K562 (cell line): ENCODE results near the gene TLE4. TPM values are rescaled to one million over a fixed set of nuclear protein-coding genes. Genes with fewer than 3 reads are reported as not detected.

Source experiments
- ATAC-seq: fragments of 200-7000 bp; cut with Tn5 transposase; 3 replicates; pipeline ENCODE4 v1.9.1; 2020; ENCODE audit warnings: moderate library complexity
- BruUV-seq: library from RNA; stranded (reverse); fragments of 400-500 nt; replicated peaks from 2 replicates; lab custom pipeline; 2021; lab: Mats Ljungman, UMichigan
- CTCF ChIA-PET: fragments of 300-600 bp; formaldehyde crosslinking; extraction: SDS; loops from one replicate; lab custom pipeline; 2021; ENCODE audit warnings: low intra/inter-chr PET ratio; lab: Yijun Ruan, JAX
- POLR2A ChIA-PET: fragments of 300-600, 350-650 bp; sonication (Branson Sonifier 250); formaldehyde crosslinking; extraction: SDS; loops from one replicate; lab custom pipeline; 2021; ENCODE audit warnings: antibody characterized with exemption, inconsistent platforms; lab: Yijun Ruan, JAX
- DNase-seq, 4 experiments: peaks; one replicate each; pipeline versions ENCODE4 v3.0.0 to v3.0.0-alpha.2; 2011 to 2018; ENCODE audit warnings: low spot score in 3 of 4, mixed read lengths in 3 of 4; ENCODE audit errors: extremely low read depth in 1 of 4
- FAIRE-seq: peaks from 2 replicates; lab custom pipeline; 2011; peaks lifted over from hg19 to GRCh38; lab: Jason Lieb, UNC
- H2AFZ ChIP-seq: 2 replicates; pipeline ENCODE4 v1.6.0; 2011; ENCODE audit warnings: low read depth, low read length, control low read depth, inconsistent platforms
- H3K27ac ChIP-seq: fragments of 200-600 bp; 3 replicates; pipeline ENCODE4 v1.8.0; 2011; ENCODE audit warnings: low read depth, mild to moderate bottlenecking, control low read depth, inconsistent platforms, low read length, moderate library complexity, mixed read lengths; ENCODE audit errors: extremely low read depth
- H3K27me3 ChIP-seq, 2 experiments: fragments of 300-600 bp in 1 of 2; 2 replicates in 1 of 2; 3 replicates in 1 of 2; pipeline versions ENCODE4 v1.6.0 to v1.8.0; 2011; ENCODE audit warnings: inconsistent platforms in 2 of 2, low read length in 2 of 2, mild to moderate bottlenecking in 1 of 2, mixed read lengths in 1 of 2, moderate library complexity in 1 of 2; ENCODE audit not compliant: control insufficient read depth in 2 of 2, insufficient read depth in 2 of 2
- H3K36me3 ChIP-seq: fragments of 300-600 bp; 3 replicates; pipeline ENCODE4 v1.8.0; 2011; ENCODE audit warnings: mild to moderate bottlenecking, low read length, inconsistent platforms; ENCODE audit not compliant: control insufficient read depth, insufficient read depth
- H3K4me1 ChIP-seq, 2 experiments: fragments of 200-600 bp in 1 of 2; replicated peaks in 1 of 2; 2 replicates in 1 of 2; 3 replicates in 1 of 2; pipeline versions ENCODE4 v1.5.1 to v1.8.0; 2011; ENCODE audit warnings: inconsistent platforms in 2 of 2, low read length in 2 of 2, mild to moderate bottlenecking in 1 of 2, mixed read lengths in 1 of 2, moderate library complexity in 1 of 2; ENCODE audit not compliant: control insufficient read depth in 2 of 2, insufficient read depth in 2 of 2
- H3K4me2 ChIP-seq: 2 replicates; pipeline ENCODE4 v1.6.1; 2011; ENCODE audit warnings: low read length, control low read depth, inconsistent platforms, mixed read lengths; ENCODE audit not compliant: insufficient read depth
- H3K4me3 ChIP-seq: fragments of 200-600 bp; sonication (generic), shearing (Covaris generic); 2 replicates; pipeline ENCODE4 v1.5.1; 2016; ENCODE audit warnings: control low read depth, inconsistent platforms
- H3K79me2 ChIP-seq: fragments of 200-600 bp; 3 replicates; pipeline ENCODE4 v1.8.0; 2011; ENCODE audit warnings: low read length, inconsistent platforms; ENCODE audit not compliant: control insufficient read depth, insufficient read depth
- H3K9ac ChIP-seq, 2 experiments: 2 replicates each; pipeline versions ENCODE4 v1.6.0 to v1.6.1; 2011; ENCODE audit warnings: low read depth in 2 of 2, low read length in 2 of 2, control low read depth in 1 of 2, inconsistent platforms in 1 of 2, mild to moderate bottlenecking in 1 of 2, mixed read lengths in 1 of 2; ENCODE audit not compliant: insufficient read depth in 1 of 2
- H3K9me1 ChIP-seq: one replicate; pipeline ENCODE4 v1.6.0; 2011; ENCODE audit warnings: inconsistent platforms, mild to moderate bottlenecking, low read length, moderate library complexity; ENCODE audit not compliant: control insufficient read depth, insufficient read depth
- H3K9me3 ChIP-seq: replicated peaks from 2 replicates; pipeline ENCODE4 v1.5.1; 2011; ENCODE audit warnings: low read depth, low read length, inconsistent platforms; ENCODE audit not compliant: control insufficient read depth, insufficient read depth
- H4K20me1 ChIP-seq: replicated peaks from 2 replicates; pipeline ENCODE4 v1.6.1; 2011; ENCODE audit warnings: low read length, inconsistent platforms, mixed read lengths; ENCODE audit not compliant: control insufficient read depth, insufficient read depth
- BRF1 ChIP-seq: IDR thresholded peaks from 3 replicates; pipeline ENCODE4 v1.6.1; 2011; ENCODE audit warnings: borderline replicate concordance, mild to moderate bottlenecking; ENCODE audit not compliant: insufficient read length; ENCODE audit errors: extremely low read depth
- KDM5B ChIP-seq: fragments of 200-600 bp; sonication (generic); IDR thresholded peaks from 2 replicates; pipeline ENCODE4 v1.6.1; 2012; ENCODE audit warnings: low read depth, mild to moderate bottlenecking, moderate library complexity, low read length, control low read depth, inconsistent platforms; ENCODE audit not compliant: insufficient replicate concordance
- NONO ChIP-seq, 2 experiments: fragments of 200-400 bp in 1 of 2; fragments of 450-650 bp in 1 of 2; formaldehyde crosslinking in 1 of 2; IDR thresholded peaks; 2 replicates each; pipeline ENCODE4 v1.6.1; 2017; ENCODE audit warnings: low read depth in 2 of 2, mild to moderate bottlenecking in 2 of 2, moderate library complexity in 2 of 2, low read length in 1 of 2
- ZZZ3 ChIP-seq: fragments of 450-650 bp; IDR thresholded peaks from 2 replicates; pipeline ENCODE4 v1.6.1; 2016; ENCODE audit warnings: antibody characterized with exemption, mild to moderate bottlenecking, moderate library complexity
- in situ Hi-C: fragments of 300-500 bp; cut with MboI; formaldehyde crosslinking; loops from 4 replicates; pipeline ENCODE4 v1.15.0; 2018; ENCODE audit warnings: inconsistent platforms, mixed read lengths
- intact Hi-C: fragments of 100-400 bp; cut with micrococcal nuclease; formaldehyde crosslinking; loops from 2 replicates; pipeline ENCODE4 v1.14.2; 2022
- polyA plus RNA-seq, 8 experiments: library from polyadenylated mRNA; depleted of rRNA in 4 of 8; stranded (reverse) in 5 of 8; unstranded in 3 of 8; fragments of >200 nt; fragmentation: Nextera tagmentation in 2 of 8; fragmentation: Illumina TruSeq in 1 of 8; extraction: Ambion mirVana in 2 of 8; extraction: Trizol in 1 of 8; gene quantifications; 2 replicates each; pipeline versions ENCODE4 v1.2.1 to v1.2.3, GENCODE V29; 2011 to 2014; ENCODE audit warnings: inconsistent platforms in 1 of 8, missing spikeins in 1 of 8
- total RNA-seq, 7 experiments: library from RNA; depleted of rRNA in 6 of 7; stranded (reverse); fragments of >200 nt in 6 of 7; fragmentation: Illumina TruSeq in 2 of 7; extraction: Trizol in 2 of 7; gene quantifications; 2 replicates each; pipeline versions ENCODE4 v1.2.1 to v1.2.3, GENCODE V29; 2011 to 2021; ENCODE audit warnings: low replicate concordance in 1 of 7
- TF ChIP-seq, protein P1 (sequence below): sonication (generic); formaldehyde crosslinking; IDR thresholded peaks from 2 replicates; pipeline ENCODE4 v1.8.0; 2022; ENCODE audit warnings: mild to moderate bottlenecking, missing genetic modification reagents
- TF ChIP-seq, protein P2 (sequence below): sonication (generic); formaldehyde crosslinking; IDR thresholded peaks from 2 replicates; pipeline ENCODE4 v1.8.0; 2022; ENCODE audit warnings: missing genetic modification reagents, mild to moderate bottlenecking, borderline replicate concordance

The TLE4 gene
- total and polyA plus RNA-seq, 9 of the 15 experiments (the other 6 are each of a cell fraction or from before 2014, with no cell fraction given) = 1.1 to 8.8 (median 5.7) TPM

DNA sequence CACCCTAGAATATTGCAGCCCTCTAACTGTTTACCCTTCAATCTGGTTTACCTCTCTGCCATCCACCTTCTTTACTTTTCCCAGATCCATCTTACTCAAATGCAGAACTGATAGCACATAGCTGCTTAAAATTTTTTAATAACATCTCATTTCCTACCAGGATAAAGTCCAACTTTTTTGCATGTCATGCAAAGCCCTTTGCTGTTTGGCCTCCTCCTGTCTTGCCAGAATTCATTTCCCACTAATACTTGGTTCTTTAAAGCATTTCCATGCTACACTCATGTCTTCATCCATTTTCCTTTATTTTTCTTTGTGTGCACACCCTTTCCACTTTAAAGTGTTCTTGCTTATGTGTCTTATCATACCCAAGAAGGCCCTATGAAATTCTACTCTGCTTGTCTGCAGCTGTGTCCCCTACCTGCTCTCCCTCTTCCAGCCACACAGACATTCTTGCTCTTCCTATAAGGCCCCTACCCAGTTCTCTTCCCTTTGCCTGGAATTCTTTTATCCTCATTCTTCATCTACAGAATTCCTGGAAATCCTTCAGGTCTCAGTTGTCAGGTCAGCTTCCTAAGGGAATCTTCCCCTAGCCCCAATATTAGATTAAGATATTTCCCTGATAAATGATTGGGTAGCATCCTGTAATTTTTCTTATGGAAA, 50.3 kb downstream of the TLE4 start:
- POLR2A ChIA-PET = no interaction called here
- no TSS peak for BruUV-seq
- Histone ChIP-seq H3K27me3 (no peaks in the 10 kb centered on the region), H3K27ac (no peak overlapping the region), H3K4me3 (no peak overlapping the region), H3K9me3 (no peaks in the 10 kb centered on the region), H3K9me1 (no peaks in the 10 kb centered on the region), H3K9ac (no peak overlapping the region), H4K20me1 (no peaks in the 10 kb centered on the region), H2AFZ (no peak overlapping the region), H3K36me3 (no peaks in the 10 kb centered on the region), H3K79me2 (no peaks in the 10 kb centered on the region), H3K4me2 (no peak overlapping the region), H3K4me1 (peaks cover 0 to 2% of the 10 kb centered on the region in 2 experiments; a peak in 2 of 5 replicates)
- FAIRE-seq (no peak), ATAC-seq (no peak), DNase-seq (no peak)
- TF ChIP-seq BRF1 (no peak), NONO (IDR thresholded peaks at IDR 0.05; ENCODE audit: low read depth in 2 of 2, low read length in 1 of 2) (no peak), ZZZ3 (no peak), KDM5B (no peak)
- TF ChIP-seq, protein P1, sequence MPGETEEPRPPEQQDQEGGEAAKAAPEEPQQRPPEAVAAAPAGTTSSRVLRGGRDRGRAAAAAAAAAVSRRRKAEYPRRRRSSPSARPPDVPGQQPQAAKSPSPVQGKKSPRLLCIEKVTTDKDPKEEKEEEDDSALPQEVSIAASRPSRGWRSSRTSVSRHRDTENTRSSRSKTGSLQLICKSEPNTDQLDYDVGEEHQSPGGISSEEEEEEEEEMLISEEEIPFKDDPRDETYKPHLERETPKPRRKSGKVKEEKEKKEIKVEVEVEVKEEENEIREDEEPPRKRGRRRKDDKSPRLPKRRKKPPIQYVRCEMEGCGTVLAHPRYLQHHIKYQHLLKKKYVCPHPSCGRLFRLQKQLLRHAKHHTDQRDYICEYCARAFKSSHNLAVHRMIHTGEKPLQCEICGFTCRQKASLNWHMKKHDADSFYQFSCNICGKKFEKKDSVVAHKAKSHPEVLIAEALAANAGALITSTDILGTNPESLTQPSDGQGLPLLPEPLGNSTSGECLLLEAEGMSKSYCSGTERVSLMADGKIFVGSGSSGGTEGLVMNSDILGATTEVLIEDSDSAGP (CRISPR knock-in tag) = no peak
- TF ChIP-seq, protein P2, sequence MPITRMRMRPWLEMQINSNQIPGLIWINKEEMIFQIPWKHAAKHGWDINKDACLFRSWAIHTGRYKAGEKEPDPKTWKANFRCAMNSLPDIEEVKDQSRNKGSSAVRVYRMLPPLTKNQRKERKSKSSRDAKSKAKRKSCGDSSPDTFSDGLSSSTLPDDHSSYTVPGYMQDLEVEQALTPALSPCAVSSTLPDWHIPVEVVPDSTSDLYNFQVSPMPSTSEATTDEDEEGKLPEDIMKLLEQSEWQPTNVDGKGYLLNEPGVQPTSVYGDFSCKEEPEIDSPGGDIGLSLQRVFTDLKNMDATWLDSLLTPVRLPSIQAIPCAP = no peak
- CTCF ChIA-PET = no interaction called here
- intact Hi-C loops = loop anchor here (5.0 kb wide), 1 partner anchor 50 kb away; the partner anchor contains the start of gene TLE4
- in situ Hi-C loops = no loop called here
